Fibroblast of lung (primary cell): ENCODE results near the gene RIMS1. TPM values are rescaled to one million over a fixed set of nuclear protein-coding genes. Genes with fewer than 3 reads are reported as not detected.

Source experiments
- DNase-seq, 2 donors: peaks; one replicate each; pipeline versions ENCODE4 v3.0.0 to v3.0.0-alpha.2; 2010; ENCODE audit warnings: low read depth in 2 of 2
- H2AFZ ChIP-seq: 2 replicates; pipeline ENCODE4 v1.5.1; 2012; ENCODE audit warnings: low read length, control low read depth, inconsistent platforms
- H3K27ac ChIP-seq: 2 replicates; pipeline ENCODE4 v1.5.1; 2011; ENCODE audit warnings: low read length, control low read depth; ENCODE audit not compliant: insufficient read depth
- H3K27me3 ChIP-seq: 2 replicates; pipeline ENCODE4 v1.5.1; 2011; ENCODE audit warnings: mild to moderate bottlenecking, low read length; ENCODE audit not compliant: control insufficient read depth, insufficient read depth
- H3K36me3 ChIP-seq: 2 replicates; pipeline ENCODE4 v1.5.1; 2011; ENCODE audit warnings: low read length; ENCODE audit not compliant: control insufficient read depth, insufficient read depth
- H3K4me1 ChIP-seq: 2 replicates; pipeline ENCODE4 v1.5.1; 2011; ENCODE audit warnings: low read length; ENCODE audit not compliant: control insufficient read depth, insufficient read depth; ENCODE audit errors: extremely low read depth
- H3K4me2 ChIP-seq: 2 replicates; pipeline ENCODE4 v1.5.1; 2011; ENCODE audit warnings: low read length, control low read depth; ENCODE audit not compliant: insufficient read depth; ENCODE audit errors: extremely low read depth
- H3K4me3 ChIP-seq, 4 experiments: fragments of 200-600 bp in 1 of 4; sonication (generic) in 1 of 4; replicated peaks in 1 of 4; 2 replicates each; pipeline ENCODE4 v1.5.1; 2011 to 2016; ENCODE audit warnings: low read length in 4 of 4, low read depth in 3 of 4, mild to moderate bottlenecking in 3 of 4, control low read depth in 2 of 4, inconsistent platforms in 1 of 4, mixed read lengths in 1 of 4; ENCODE audit not compliant: insufficient read depth in 1 of 4; ENCODE audit errors: control extremely low read depth in 1 of 4
- H3K79me2 ChIP-seq: 2 replicates; pipeline ENCODE4 v1.5.1; 2012; ENCODE audit warnings: mild to moderate bottlenecking, low read length, inconsistent platforms; ENCODE audit not compliant: control insufficient read depth, insufficient read depth
- H3K9ac ChIP-seq: 2 replicates; pipeline ENCODE4 v1.5.1; 2011; ENCODE audit warnings: mild to moderate bottlenecking, low read length, control low read depth; ENCODE audit not compliant: insufficient read depth
- H3K9me3 ChIP-seq: 2 replicates; pipeline ENCODE4 v1.5.1; 2012; ENCODE audit warnings: low read depth, low read length; ENCODE audit not compliant: control insufficient read depth, insufficient read depth
- H4K20me1 ChIP-seq: 2 replicates; pipeline ENCODE4 v1.5.1; 2011; ENCODE audit warnings: low read length; ENCODE audit not compliant: control insufficient read depth, insufficient read depth; ENCODE audit errors: extremely low read depth
- EZH2 ChIP-seq: IDR thresholded peaks from 2 replicates; pipeline ENCODE4 v1.5.1; 2012; ENCODE audit warnings: low read length, control low read depth, mild to moderate bottlenecking; ENCODE audit errors: missing control alignments
- polyA plus RNA-seq, 2 donors: library from polyadenylated mRNA; depleted of rRNA in 1 of 2; stranded (reverse) in 1 of 2; unstranded in 1 of 2; fragments of >200 nt; gene quantifications; 2 replicates each; pipeline ENCODE4 v1.2.1, GENCODE V29; 2011 to 2012; ENCODE audit warnings: missing spikeins in 1 of 2
- total RNA-seq: library from RNA; depleted of rRNA; stranded (reverse); fragments of >200 nt; gene quantifications from 2 replicates; pipeline ENCODE4 v1.2.1, GENCODE V29; 2014
- TF ChIP-seq, protein P1 (sequence below), 2 donors: IDR thresholded peaks in 1 of 2; conservative IDR thresholded peaks in 1 of 2; 1 replicate in 1 of 2; 2 replicates in 1 of 2; pipeline ENCODE4 v1.5.1; 2011 to 2012; ENCODE audit warnings: low read length in 2 of 2, control low read depth in 1 of 2, inconsistent platforms in 1 of 2, low read depth in 1 of 2, mild to moderate bottlenecking in 1 of 2

The RIMS1 gene
- total and polyA plus RNA-seq, 2 donors (not counting 1 experiment from before 2014, with no cell fraction given) = 1.1 to 2.3 TPM

DNA sequence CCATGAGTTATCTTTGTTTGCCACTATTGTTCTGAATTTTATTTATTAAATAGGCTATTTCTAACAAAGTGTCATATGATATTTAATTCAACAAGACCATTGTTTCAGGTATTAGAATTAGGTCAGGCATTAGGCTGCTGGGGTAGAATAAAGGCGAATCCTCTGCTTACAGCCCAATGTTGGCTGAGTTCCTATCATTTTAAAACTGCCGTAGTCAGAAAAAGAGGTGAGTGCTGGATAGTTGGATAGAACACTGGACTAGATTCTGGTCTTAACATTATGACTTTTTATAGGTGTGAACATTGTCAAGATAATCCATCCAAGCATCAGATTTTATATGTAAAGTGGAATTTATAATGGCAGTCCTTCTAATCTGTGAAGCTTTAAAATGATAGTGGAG is 6.3 kb downstream of the RIMS1 start:
- Histone ChIP-seq H2AFZ (no peak overlapping the region), H3K27me3 (peaks cover 9% of the 10 kb centered on the region), H3K27ac (no peak overlapping the region), H3K9ac (no peak overlapping the region), H3K4me2 (no peak overlapping the region), H3K79me2 (no peaks in the 10 kb centered on the region), H3K4me3 (no peak overlapping the region), H3K9me3 (no peaks in the 10 kb centered on the region), H3K4me1 (no peaks in the 10 kb centered on the region), H4K20me1 (no peaks in the 10 kb centered on the region), H3K36me3 (no peaks in the 10 kb centered on the region)
- TF ChIP-seq EZH2 = no peak
- TF ChIP-seq, protein P1, sequence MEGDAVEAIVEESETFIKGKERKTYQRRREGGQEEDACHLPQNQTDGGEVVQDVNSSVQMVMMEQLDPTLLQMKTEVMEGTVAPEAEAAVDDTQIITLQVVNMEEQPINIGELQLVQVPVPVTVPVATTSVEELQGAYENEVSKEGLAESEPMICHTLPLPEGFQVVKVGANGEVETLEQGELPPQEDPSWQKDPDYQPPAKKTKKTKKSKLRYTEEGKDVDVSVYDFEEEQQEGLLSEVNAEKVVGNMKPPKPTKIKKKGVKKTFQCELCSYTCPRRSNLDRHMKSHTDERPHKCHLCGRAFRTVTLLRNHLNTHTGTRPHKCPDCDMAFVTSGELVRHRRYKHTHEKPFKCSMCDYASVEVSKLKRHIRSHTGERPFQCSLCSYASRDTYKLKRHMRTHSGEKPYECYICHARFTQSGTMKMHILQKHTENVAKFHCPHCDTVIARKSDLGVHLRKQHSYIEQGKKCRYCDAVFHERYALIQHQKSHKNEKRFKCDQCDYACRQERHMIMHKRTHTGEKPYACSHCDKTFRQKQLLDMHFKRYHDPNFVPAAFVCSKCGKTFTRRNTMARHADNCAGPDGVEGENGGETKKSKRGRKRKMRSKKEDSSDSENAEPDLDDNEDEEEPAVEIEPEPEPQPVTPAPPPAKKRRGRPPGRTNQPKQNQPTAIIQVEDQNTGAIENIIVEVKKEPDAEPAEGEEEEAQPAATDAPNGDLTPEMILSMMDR (conservative IDR thresholded peaks at IDR 0.05 in 1 of 2, IDR thresholded peaks at IDR 0.05 in 1 of 2; ENCODE audit: low read depth in 1 of 2, low read length in 2 of 2) = no peak
- no peak for DNase-seq

DNA sequence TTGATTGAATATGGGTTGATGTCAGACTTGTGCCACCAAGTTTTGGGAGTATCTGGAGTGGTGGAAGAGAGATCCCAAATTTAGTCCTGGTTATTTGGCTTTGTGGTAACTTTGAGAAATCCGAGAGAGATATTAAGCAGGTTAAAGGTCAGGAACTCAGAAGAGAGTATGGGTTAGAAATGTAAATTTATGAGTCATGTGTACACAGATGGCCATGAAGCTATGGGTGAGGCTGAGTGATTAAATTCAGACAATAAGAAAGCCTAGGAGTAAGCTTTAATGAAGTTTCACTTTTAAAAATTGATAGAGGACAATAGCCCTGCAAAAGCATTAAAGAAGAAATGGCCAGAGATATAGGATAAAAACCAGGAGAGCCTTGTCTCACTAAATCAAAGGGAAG is 14.3 kb downstream of the RIMS1 start:
- TF ChIP-seq, protein P1 (conservative IDR thresholded peaks at IDR 0.05 in 1 of 2, IDR thresholded peaks at IDR 0.05 in 1 of 2; ENCODE audit: low read depth in 1 of 2, low read length in 2 of 2) = no peak
- TF ChIP-seq EZH2 = no peak
- Histone ChIP-seq H3K4me2 (peak overlapping the region; percentile 23), H3K4me3 (no peak overlapping the region), H3K27ac (no peak overlapping the region), H3K9me3 (no peaks in the 10 kb centered on the region), H3K79me2 (no peaks in the 10 kb centered on the region), H3K9ac (no peak overlapping the region), H3K36me3 (no peaks in the 10 kb centered on the region), H3K27me3 (no peaks in the 10 kb centered on the region), H4K20me1 (no peaks in the 10 kb centered on the region), H2AFZ (no peak overlapping the region), H3K4me1 (peaks cover 3% of the 10 kb centered on the region)
- DNase-seq = peak in 1 of 2 donors; percentile 32

DNA sequence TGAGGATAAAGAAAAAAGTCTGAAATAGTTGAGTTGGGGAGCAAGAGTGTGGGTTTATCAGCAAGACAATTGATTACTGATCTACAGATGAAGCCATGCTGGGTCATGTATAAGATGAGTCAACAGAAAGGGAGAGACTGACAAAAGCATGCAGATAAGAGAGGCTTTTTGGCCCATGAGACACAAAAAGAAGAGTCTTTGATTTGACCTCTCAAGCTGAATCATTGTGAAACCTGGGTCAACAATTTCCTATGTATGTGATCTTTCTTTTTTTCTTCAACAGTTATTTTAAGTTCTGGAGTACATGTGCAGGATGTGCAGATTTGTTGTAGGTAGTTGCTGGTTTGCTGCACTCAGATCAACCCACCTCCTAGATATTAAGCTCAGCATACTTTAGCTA is 15.9 kb downstream of the RIMS1 start:
- H3K79me2 ChIP-seq = no peaks in the 10 kb centered on the region
- H3K27me3 ChIP-seq = no peaks in the 10 kb centered on the region
- no peak overlapping the region for H3K9ac ChIP-seq
- no peak overlapping the region for H3K4me2 ChIP-seq
- peaks cover 3% of the 10 kb centered on the region for H3K4me1 ChIP-seq
- TF ChIP-seq, protein P1 (conservative IDR thresholded peaks at IDR 0.05 in 1 of 2, IDR thresholded peaks at IDR 0.05 in 1 of 2; ENCODE audit: low read depth in 1 of 2, low read length in 2 of 2) = no peak
- no peak for TF ChIP-seq EZH2
- no peak for DNase-seq
- no peaks in the 10 kb centered on the region for H3K36me3 ChIP-seq
- H3K4me3 ChIP-seq = no peak overlapping the region
- no peak overlapping the region for H2AFZ ChIP-seq
- H4K20me1 ChIP-seq = no peaks in the 10 kb centered on the region
- H3K9me3 ChIP-seq = no peaks in the 10 kb centered on the region
- H3K27ac ChIP-seq = no peak overlapping the region
